Trophoblast cell (in vitro differentiated cells and primary cell): ENCODE measurements around the gene ENPP6.

Experiments
- DNase-seq, 2 donors: peaks; one replicate each; pipeline ENCODE4 v3.0.0-alpha.2; 2016
- H2AFZ ChIP-seq: 2 replicates; pipeline ENCODE4 v1.6.1; 2013; ENCODE audit warnings: low read length, moderate library complexity, mild to moderate bottlenecking; ENCODE audit not compliant: insufficient read depth, poor library complexity
- H2AK5ac ChIP-seq: 2 replicates; pipeline ENCODE4 v1.6.1; 2013; ENCODE audit warnings: mild to moderate bottlenecking, low read length
- H2BK120ac ChIP-seq: 2 replicates; pipeline ENCODE4 v1.6.1; 2013; ENCODE audit warnings: low read length, mild to moderate bottlenecking, moderate library complexity; ENCODE audit not compliant: insufficient read depth, poor library complexity
- H2BK12ac ChIP-seq: 2 replicates; pipeline ENCODE4 v1.6.1; 2013; ENCODE audit warnings: mild to moderate bottlenecking, low read length, moderate library complexity
- H2BK5ac ChIP-seq: 2 replicates; pipeline ENCODE4 v1.6.1; 2013; ENCODE audit warnings: low read length, low read depth, moderate library complexity, mild to moderate bottlenecking; ENCODE audit not compliant: poor library complexity
- H3K14ac ChIP-seq: 2 replicates; pipeline ENCODE4 v1.6.1; 2013; ENCODE audit warnings: mild to moderate bottlenecking, low read length
- H3K18ac ChIP-seq: 2 replicates; pipeline ENCODE4 v1.6.1; 2013; ENCODE audit warnings: mild to moderate bottlenecking, low read length
- H3K23ac ChIP-seq: 2 replicates; pipeline ENCODE4 v1.6.1; 2013; ENCODE audit warnings: low read length
- H3K27ac ChIP-seq: 2 replicates; pipeline ENCODE4 v1.5.1; 2013; ENCODE audit warnings: low read depth, mild to moderate bottlenecking, inconsistent platforms, low read length, moderate library complexity
- H3K27me3 ChIP-seq: 2 replicates; pipeline ENCODE4 v1.6.1; 2013; ENCODE audit warnings: inconsistent platforms, mild to moderate bottlenecking, low read length, moderate library complexity; ENCODE audit not compliant: insufficient read depth
- H3K36me3 ChIP-seq, 2 experiments: 1 replicate in 1 of 2; 2 replicates in 1 of 2; pipeline ENCODE4 v1.6.1; 2013; ENCODE audit warnings: low read length in 2 of 2, mild to moderate bottlenecking in 2 of 2, moderate library complexity in 1 of 2; ENCODE audit not compliant: insufficient read depth in 2 of 2, control insufficient read depth in 1 of 2
- H3K4ac ChIP-seq: 2 replicates; pipeline ENCODE4 v1.6.1; 2013; ENCODE audit warnings: low read depth, mild to moderate bottlenecking, low read length, moderate library complexity
- H3K4me1 ChIP-seq, 2 experiments: 1 replicate in 1 of 2; 2 replicates in 1 of 2; pipeline ENCODE4 v1.6.1; 2013; ENCODE audit warnings: low read length in 2 of 2, mild to moderate bottlenecking in 2 of 2, moderate library complexity in 1 of 2; ENCODE audit not compliant: insufficient read depth in 2 of 2, control insufficient read depth in 1 of 2
- H3K4me2 ChIP-seq: 2 replicates; pipeline ENCODE4 v1.6.1; 2013; ENCODE audit warnings: inconsistent platforms, mild to moderate bottlenecking, low read length, moderate library complexity
- H3K4me3 ChIP-seq: 2 replicates; pipeline ENCODE4 v1.5.1; 2013; ENCODE audit warnings: mild to moderate bottlenecking, low read depth, low read length, inconsistent platforms
- H3K79me1 ChIP-seq: one replicate; pipeline ENCODE4 v1.6.1; 2013; ENCODE audit warnings: low read length
- H3K79me2 ChIP-seq: 2 replicates; pipeline ENCODE4 v1.6.1; 2013; ENCODE audit warnings: low read length, mild to moderate bottlenecking; ENCODE audit not compliant: control insufficient read depth, insufficient read depth, poor library complexity
- H3K9ac ChIP-seq: 2 replicates; pipeline ENCODE4 v1.6.1; 2013; ENCODE audit warnings: mild to moderate bottlenecking, low read length
- H3K9me3 ChIP-seq: 2 replicates; pipeline ENCODE4 v1.6.1; 2013; ENCODE audit warnings: low read depth, mild to moderate bottlenecking, control low read depth, inconsistent platforms, low read length; ENCODE audit not compliant: insufficient read depth
- H4K12ac ChIP-seq: 2 replicates; pipeline ENCODE4 v1.6.1; 2013; ENCODE audit warnings: low read depth, mild to moderate bottlenecking, low read length, moderate library complexity
- H4K8ac ChIP-seq: 2 replicates; pipeline ENCODE4 v1.6.1; 2013; ENCODE audit warnings: low read depth, mild to moderate bottlenecking, low read length, moderate library complexity
- H4K91ac ChIP-seq: one replicate; pipeline ENCODE4 v1.6.1; 2013; ENCODE audit warnings: low read depth, mild to moderate bottlenecking, low read length, moderate library complexity
- WGBS: extraction: QIAGEN DNeasy Blood & Tissue Kit; methylation state at CpG from one replicate; pipeline ENCODE4 v1.1.7; 2013; ENCODE audit warnings: missing lambda C conversion rate; ENCODE audit not compliant: insufficient read length, insufficient coverage; ENCODE audit errors: extremely low coverage; 5-methylcytosine and 5-hydroxymethylcytosine counted together

The ENPP6 gene

DNA sequence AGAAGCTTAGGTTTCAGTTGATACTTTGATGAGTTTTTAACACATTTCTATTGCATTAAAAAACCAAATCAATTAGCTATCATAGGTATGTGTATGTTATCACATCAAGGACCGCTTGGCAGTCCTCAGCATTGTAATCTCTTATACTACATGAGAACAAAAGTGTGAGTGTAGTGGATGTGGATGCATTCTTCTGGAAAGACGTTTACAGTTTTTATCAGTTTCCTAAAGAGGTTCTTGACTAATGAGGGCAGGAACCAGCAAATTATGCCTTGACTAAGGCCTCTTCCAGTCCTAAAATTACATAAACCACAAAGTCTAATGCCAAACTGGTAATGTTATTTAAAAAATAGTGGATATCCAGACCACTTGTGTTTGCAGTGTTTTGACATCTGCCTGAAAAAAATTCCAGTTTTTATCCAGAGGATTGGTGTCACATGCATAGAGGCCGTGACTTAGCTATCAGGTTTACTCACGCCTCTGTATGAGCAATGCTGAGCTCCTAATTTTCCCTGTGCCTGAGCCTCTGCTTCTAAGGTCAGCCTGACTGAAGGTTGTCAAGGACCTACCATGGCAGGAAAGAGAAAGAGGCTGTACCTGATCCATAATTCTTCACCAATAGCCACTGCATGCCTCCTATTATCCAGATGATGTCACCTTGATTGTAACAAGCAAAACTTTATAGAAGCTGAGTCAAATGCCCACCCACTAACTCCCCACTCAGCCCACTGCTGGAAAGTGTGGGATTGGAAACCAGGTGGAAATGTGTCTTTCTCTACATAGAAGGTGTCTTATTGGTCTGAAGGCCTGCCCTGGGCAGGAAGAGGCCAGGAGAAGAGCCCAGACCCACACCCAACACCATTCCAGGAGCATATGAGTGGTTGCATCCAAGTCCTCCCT lies 68.7 kb downstream of the ENPP6 start:
- H3K79me2 ChIP-seq = no peaks in the 10 kb centered on the region
- no CpG with 5 or more reads among the region's 4 CpGs for WGBS

DNA sequence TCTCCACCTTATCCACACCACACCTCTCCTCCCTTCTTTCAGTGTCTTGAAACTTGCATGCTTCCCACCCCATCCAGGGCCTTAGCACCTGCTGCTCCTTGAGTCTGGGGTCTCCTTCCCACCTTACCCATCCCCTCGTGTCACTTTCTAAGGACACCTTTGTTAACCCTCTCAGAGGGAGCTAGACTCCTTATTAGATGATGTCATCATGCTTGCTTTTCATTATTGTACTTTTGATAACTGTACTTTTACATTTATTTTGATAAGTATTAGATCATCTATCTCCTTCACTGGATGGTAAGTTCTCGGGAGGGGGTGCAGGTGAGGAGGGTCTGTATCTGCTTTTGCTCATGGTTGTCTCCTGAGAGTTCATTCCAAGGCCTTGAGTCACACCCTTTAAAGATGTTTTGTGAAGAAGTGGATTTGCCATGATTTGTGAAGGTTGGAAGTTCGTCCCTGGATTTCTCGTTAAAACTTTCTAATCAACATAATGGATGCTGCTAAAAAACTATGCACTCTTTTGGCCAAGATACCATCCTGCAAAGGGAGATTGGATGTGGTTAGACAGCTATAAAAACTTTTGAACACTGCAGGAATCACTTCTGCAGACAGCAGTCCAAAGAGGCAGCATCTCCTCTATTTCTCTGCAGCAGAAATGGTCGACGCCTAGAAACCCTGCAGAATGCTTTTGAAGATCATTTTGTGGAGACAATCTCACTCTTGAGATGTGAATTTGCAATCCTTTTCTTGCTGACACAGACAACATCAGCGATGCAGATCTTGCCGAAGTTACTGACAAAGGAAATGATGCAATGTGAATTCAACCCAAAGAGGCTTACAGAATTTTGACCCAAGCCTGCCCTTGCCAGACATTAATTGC lies 69.6 kb downstream of the ENPP6 start:
- no peak overlapping the region for H2BK5ac ChIP-seq
- peaks cover 0 to 5% of the 10 kb centered on the region in 2 experiments for H3K4me1 ChIP-seq
- no peak overlapping the region for H4K91ac ChIP-seq
- H3K4me2 ChIP-seq = peak overlapping the region; percentile 18
- no peak overlapping the region for H3K4me3 ChIP-seq
- H3K9ac ChIP-seq = no peak overlapping the region
- no peak overlapping the region for H2BK120ac ChIP-seq
- no peak for DNase-seq
- no peaks in the 10 kb centered on the region for H3K79me2 ChIP-seq
- H3K27me3 ChIP-seq = no peaks in the 10 kb centered on the region
- H3K36me3 ChIP-seq = no peaks in the 10 kb centered on the region
- H3K27ac ChIP-seq = no peak overlapping the region
- no peak overlapping the region for H2AFZ ChIP-seq
- H4K12ac ChIP-seq = no peak overlapping the region
- H3K79me1 ChIP-seq = no peaks in the 10 kb centered on the region
- H3K14ac ChIP-seq = no peak overlapping the region
- no peak overlapping the region for H2BK12ac ChIP-seq
- WGBS = no CpG with 5 or more reads among the region's 8 CpGs
- no peak overlapping the region for H4K8ac ChIP-seq
- no peaks in the 10 kb centered on the region for H3K9me3 ChIP-seq
- no peak overlapping the region for H3K23ac ChIP-seq
- H3K4ac ChIP-seq = no peak overlapping the region
- H2AK5ac ChIP-seq = no peak overlapping the region
- H3K18ac ChIP-seq = no peak overlapping the region

More for the DNA sequence above, 68.7 kb downstream of the ENPP6 start:
- no peak overlapping the region for H2BK5ac ChIP-seq
- H2AFZ ChIP-seq = no peak overlapping the region
- no peak overlapping the region for H3K18ac ChIP-seq
- no peak overlapping the region for H2AK5ac ChIP-seq
- H3K4ac ChIP-seq = no peak overlapping the region
- H3K79me1 ChIP-seq = no peaks in the 10 kb centered on the region
- no peak overlapping the region for H3K4me2 ChIP-seq
- H4K12ac ChIP-seq = no peak overlapping the region
- H3K14ac ChIP-seq = no peak overlapping the region
- H3K4me1 ChIP-seq = peaks cover 0 to 5% of the 10 kb centered on the region in 2 experiments
- no peak overlapping the region for H3K9ac ChIP-seq
- H3K36me3 ChIP-seq = no peaks in the 10 kb centered on the region
- no peak overlapping the region for H3K27ac ChIP-seq
- no peak overlapping the region for H2BK12ac ChIP-seq
- H3K9me3 ChIP-seq = no peaks in the 10 kb centered on the region
- no peak overlapping the region for H3K4me3 ChIP-seq
- no peak overlapping the region for H3K23ac ChIP-seq
- DNase-seq = no peak
- no peak overlapping the region for H4K91ac ChIP-seq
- no peak overlapping the region for H2BK120ac ChIP-seq
- H4K8ac ChIP-seq = no peak overlapping the region
- no peaks in the 10 kb centered on the region for H3K27me3 ChIP-seq

DNA sequence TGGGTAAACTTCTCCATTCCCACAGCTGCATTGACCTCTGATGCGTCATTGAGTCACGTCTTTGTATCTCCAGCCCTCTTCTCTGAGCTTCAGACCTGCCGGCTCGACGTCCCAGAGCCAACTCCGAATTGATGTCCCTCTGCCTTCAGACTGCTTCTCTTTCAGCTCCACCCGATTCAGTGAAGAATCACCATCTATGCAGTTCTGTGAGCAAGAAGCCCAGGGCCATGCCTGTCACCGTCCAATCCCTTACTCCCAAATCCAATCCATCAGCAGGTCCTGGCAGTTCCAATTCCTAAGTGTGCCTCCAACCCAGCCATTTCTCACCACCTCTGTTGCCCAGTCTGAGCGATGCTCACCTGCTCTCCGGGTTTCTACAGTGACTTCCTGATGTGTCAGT lies 70.7 kb downstream of the ENPP6 start:
- no peak overlapping the region for H3K23ac ChIP-seq
- no peak overlapping the region for H2BK5ac ChIP-seq
- H2BK120ac ChIP-seq = no peak overlapping the region
- no peaks in the 10 kb centered on the region for H3K27me3 ChIP-seq
- H4K8ac ChIP-seq = no peak overlapping the region
- no peak overlapping the region for H4K91ac ChIP-seq
- no peak overlapping the region for H3K4me2 ChIP-seq
- no peaks in the 10 kb centered on the region for H3K79me1 ChIP-seq
- no peak overlapping the region for H2BK12ac ChIP-seq
- H2AFZ ChIP-seq = no peak overlapping the region
- no peak overlapping the region for H3K14ac ChIP-seq
- no peak overlapping the region for H3K4me3 ChIP-seq
- H3K27ac ChIP-seq = no peak overlapping the region
- no peaks in the 10 kb centered on the region for H3K9me3 ChIP-seq
- no peak overlapping the region for H4K12ac ChIP-seq
- peaks cover 0 to 5% of the 10 kb centered on the region in 2 experiments for H3K4me1 ChIP-seq
- H3K18ac ChIP-seq = no peak overlapping the region
- H3K9ac ChIP-seq = no peak overlapping the region
- no peak for DNase-seq
- H2AK5ac ChIP-seq = no peak overlapping the region
- H3K4ac ChIP-seq = no peak overlapping the region
- no CpG with 5 or more reads among the region's 10 CpGs for WGBS
- H3K36me3 ChIP-seq = no peaks in the 10 kb centered on the region
- no peaks in the 10 kb centered on the region for H3K79me2 ChIP-seq

DNA sequence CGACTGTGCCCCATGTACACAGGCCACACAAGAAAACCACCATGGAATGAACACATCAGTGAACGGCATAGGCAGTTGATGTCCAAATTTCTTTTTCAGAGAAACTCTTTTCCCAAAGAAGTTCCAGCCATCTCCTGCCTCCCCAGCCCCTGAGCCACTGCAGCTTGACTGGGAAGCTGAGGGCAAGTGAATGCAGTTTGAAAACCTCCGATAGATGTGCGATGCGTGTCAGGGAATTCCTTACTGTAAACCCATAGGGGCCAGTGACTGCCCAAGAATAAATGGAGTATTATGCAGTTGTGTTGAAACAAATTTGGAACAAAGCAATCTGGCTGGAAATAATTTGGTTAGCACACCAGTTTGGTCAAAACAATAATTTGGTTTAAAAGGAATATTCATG lies 72.1 kb downstream of the ENPP6 start:
- peak; percentile 46 to 84 for DNase-seq
- Histone ChIP-seq H2BK5ac (no peak overlapping the region), H3K79me2 (no peaks in the 10 kb centered on the region), H3K4me2 (no peak overlapping the region), H2AK5ac (no peak overlapping the region), H4K8ac (no peak overlapping the region), H3K23ac (no peak overlapping the region), H3K9me3 (no peaks in the 10 kb centered on the region), H3K4ac (no peak overlapping the region), H4K91ac (no peak overlapping the region), H2BK120ac (no peak overlapping the region), H3K27ac (no peak overlapping the region), H3K14ac (no peak overlapping the region), H3K36me3 (no peaks in the 10 kb centered on the region), H4K12ac (no peak overlapping the region), H3K9ac (no peak overlapping the region), H3K27me3 (no peaks in the 10 kb centered on the region), H3K4me3 (no peak overlapping the region), H2BK12ac (no peak overlapping the region), H2AFZ (no peak overlapping the region), H3K18ac (no peak overlapping the region), H3K79me1 (no peaks in the 10 kb centered on the region), H3K4me1 (peaks cover 0 to 5% of the 10 kb centered on the region in 2 experiments)
- WGBS = no CpG with 5 or more reads among the region's 5 CpGs
